ENCODE data around the gene GPR161. TPM values are rescaled to one million over a fixed set of nuclear protein-coding genes. Genes with fewer than 3 reads are reported as not detected.

GPR161 gene
- total and polyA plus RNA-seq, 9 of the 15 experiments (the other 6 are each of a cell fraction or from before 2014, with no cell fraction given): 0.15 to 2.4 (median 0.76) TPM

GRCh38 chr1:168105846-168106245 lies 30.9 kb downstream of the GPR161 start (continued):
- no peak for TF ChIP-seq ZNF449 (CRISPR knock-in tag; IDR thresholded peaks at IDR 0.05)
- TF ChIP-seq CHAMP1 (IDR thresholded peaks at IDR 0.05): no peak
- TF ChIP-seq NR3C1 (CRISPR knock-in tag; IDR thresholded peaks at IDR 0.05): no peak
- TF ChIP-seq FUS (optimal IDR thresholded peaks at IDR 0.05; ENCODE audit: low read depth, low read length): no peak
- no peak for TF ChIP-seq ZNF778 (CRISPR knock-in tag; IDR thresholded peaks at IDR 0.05)
- TF ChIP-seq ARID4B (CRISPR knock-in tag; IDR thresholded peaks at IDR 0.05): no peak
- no peak for TF ChIP-seq ZKSCAN8 (CRISPR knock-in tag; IDR thresholded peaks at IDR 0.05)
- no peak for TF ChIP-seq GATA2 (CRISPR knock-in tag; IDR thresholded peaks at IDR 0.05)
- TF ChIP-seq ZBTB1 (CRISPR knock-in tag; IDR thresholded peaks at IDR 0.05; ENCODE audit: borderline replicate concordance, low read depth): no peak
- TF ChIP-seq ZNF165 (CRISPR knock-in tag; IDR thresholded peaks at IDR 0.05; ENCODE audit: borderline replicate concordance): no peak
- no peak for TF ChIP-seq ZNF354B (CRISPR knock-in tag; IDR thresholded peaks at IDR 0.05)

Data from K562 (cell line).